Subcutaneous abdominal adipose tissue (tissue), 5 donors: ENCODE results near the gene MAPK8IP3.

Experiments used
- H3K27ac ChIP-seq: one replicate; pipeline ENCODE4 v1.7.0; 2013; ENCODE audit warnings: low read depth, mild to moderate bottlenecking, inconsistent platforms, low read length, moderate library complexity
- H3K27me3 ChIP-seq, 5 donors: one replicate each; pipeline ENCODE4 v1.7.0; 2013; ENCODE audit warnings: low read length in 5 of 5, inconsistent platforms in 1 of 5; ENCODE audit not compliant: control insufficient read depth in 5 of 5, insufficient read depth in 4 of 5
- H3K36me3 ChIP-seq, 5 donors: one replicate each; pipeline ENCODE4 v1.7.0; 2013; ENCODE audit warnings: low read length in 5 of 5; ENCODE audit not compliant: control insufficient read depth in 5 of 5, insufficient read depth in 5 of 5
- H3K4me1 ChIP-seq, 5 donors: one replicate each; pipeline ENCODE4 v1.7.0; 2013; ENCODE audit warnings: low read length in 5 of 5, mild to moderate bottlenecking in 3 of 5, moderate library complexity in 1 of 5; ENCODE audit not compliant: control insufficient read depth in 5 of 5, insufficient read depth in 5 of 5
- H3K4me3 ChIP-seq, 5 donors: one replicate each; pipeline ENCODE4 v1.7.0; 2013; ENCODE audit warnings: low read length in 5 of 5, low read depth in 1 of 5
- H3K9ac ChIP-seq, 5 donors: one replicate each; pipeline ENCODE4 v1.7.0; 2013; ENCODE audit warnings: low read length in 5 of 5, mild to moderate bottlenecking in 4 of 5, moderate library complexity in 3 of 5
- H3K9me3 ChIP-seq, 5 donors: one replicate each; pipeline ENCODE4 v1.7.0; 2013; ENCODE audit warnings: low read length in 5 of 5; ENCODE audit not compliant: control insufficient read depth in 5 of 5
- donor health status: healthy.
- donor health status: healthy.
- donor health status: healthy.
- donor health status: healthy.
- donor health status: healthy.

The MAPK8IP3 gene

GRCh38 chr16:1775006-1775845, 69.2 kb downstream of the MAPK8IP3 start:
- Histone ChIP-seq H3K9me3 (no peaks in the 10 kb centered on the region), H3K27me3 (no peaks in the 10 kb centered on the region), H3K4me1 (peaks cover 7 to 43% (median 39%) of the 10 kb centered on the region in 5 donors), H3K4me3 (no peak overlapping the region), H3K27ac (no peak overlapping the region), H3K9ac (peak overlapping the region in 1 of 5 donors; percentile 84), H3K36me3 (peaks cover 0 to 49% (median 38%) of the 10 kb centered on the region in 5 donors)

- Histone ChIP-seq H3K9ac (no peak overlapping the region), H3K4me1 (peaks cover 7 to 39% (median 37%) of the 10 kb centered on the region in 5 donors)
These were observed 70.1 kb downstream of the MAPK8IP3 start for GRCh38 chr16:1775846-1776671.

GRCh38 chr16:1776672-1776955, 70.6 kb downstream of the MAPK8IP3 start:
- Histone ChIP-seq H3K4me3 (no peak overlapping the region), H3K36me3 (peaks cover 0 to 57% (median 43%) of the 10 kb centered on the region in 5 donors), H3K4me1 (peaks cover 7 to 45% (median 43%) of the 10 kb centered on the region in 5 donors), H3K27ac (no peak overlapping the region), H3K9me3 (no peaks in the 10 kb centered on the region), H3K27me3 (no peaks in the 10 kb centered on the region), H3K9ac (no peak overlapping the region)

More at GRCh38 chr16:1775846-1776671, 70.1 kb downstream of the MAPK8IP3 start:
- Histone ChIP-seq H3K27me3 (no peaks in the 10 kb centered on the region), H3K36me3 (peaks cover 0 to 57% (median 43%) of the 10 kb centered on the region in 5 donors), H3K4me3 (no peak overlapping the region), H3K27ac (no peak overlapping the region), H3K9me3 (no peaks in the 10 kb centered on the region)

- no peak overlapping the region for H3K4me3 ChIP-seq
- peaks cover 5 to 45% (median 43%) of the 10 kb centered on the region in 5 donors for H3K4me1 ChIP-seq
- H3K27ac ChIP-seq: no peak overlapping the region
- H3K9me3 ChIP-seq: no peaks in the 10 kb centered on the region
- H3K27me3 ChIP-seq: no peaks in the 10 kb centered on the region
- H3K9ac ChIP-seq: no peak overlapping the region
- peaks cover 0 to 57% (median 43%) of the 10 kb centered on the region in 5 donors for H3K36me3 ChIP-seq
These were observed 71.0 kb downstream of the MAPK8IP3 start for GRCh38 chr16:1776991-1777374.

GRCh38 chr16:1777375-1778199, 71.6 kb downstream of the MAPK8IP3 start:
- no peaks in the 10 kb centered on the region for H3K27me3 ChIP-seq
- no peak overlapping the region for H3K4me3 ChIP-seq
- H3K36me3 ChIP-seq: peaks cover 0 to 57% (median 43%) of the 10 kb centered on the region in 5 donors
- no peak overlapping the region for H3K27ac ChIP-seq
- H3K4me1 ChIP-seq: peaks cover 4 to 39% (median 37%) of the 10 kb centered on the region in 5 donors
- no peaks in the 10 kb centered on the region for H3K9me3 ChIP-seq
- H3K9ac ChIP-seq: no peak overlapping the region

GRCh38 chr16:1778200-1779179, 72.5 kb downstream of the MAPK8IP3 start:
- H3K4me3 ChIP-seq: no peak overlapping the region
- no peaks in the 10 kb centered on the region for H3K27me3 ChIP-seq
- H3K36me3 ChIP-seq: peaks cover 0 to 57% (median 43%) of the 10 kb centered on the region in 5 donors
- no peaks in the 10 kb centered on the region for H3K9me3 ChIP-seq
- H3K4me1 ChIP-seq: peaks cover 4 to 43% (median 39%) of the 10 kb centered on the region in 5 donors
- no peak overlapping the region for H3K27ac ChIP-seq
- peak overlapping the region in 1 of 5 donors; percentile 35 for H3K9ac ChIP-seq

GRCh38 chr16:1779234-1779701, 73.3 kb downstream of the MAPK8IP3 start:
- Histone ChIP-seq H3K4me1 (peaks cover 0 to 43% (median 37%) of the 10 kb centered on the region in 5 donors), H3K27ac (no peak overlapping the region)

GRCh38 chr16:1779741-1780676, 74.0 kb downstream of the MAPK8IP3 start:
- no peaks in the 10 kb centered on the region for H3K27me3 ChIP-seq
- H3K9me3 ChIP-seq: no peaks in the 10 kb centered on the region
- H3K27ac ChIP-seq: no peak overlapping the region
- peaks cover 0 to 57% (median 43%) of the 10 kb centered on the region in 5 donors for H3K36me3 ChIP-seq
- H3K4me1 ChIP-seq: peaks cover 0 to 38% (median 33%) of the 10 kb centered on the region in 5 donors
- H3K4me3 ChIP-seq: no peak overlapping the region
- H3K9ac ChIP-seq: peak overlapping the region in 1 of 5 donors; percentile 35

More at GRCh38 chr16:1779234-1779701, 73.3 kb downstream of the MAPK8IP3 start:
- no peaks in the 10 kb centered on the region for H3K27me3 ChIP-seq
- no peaks in the 10 kb centered on the region for H3K9me3 ChIP-seq
- no peak overlapping the region for H3K4me3 ChIP-seq
- peaks cover 0 to 57% (median 43%) of the 10 kb centered on the region in 5 donors for H3K36me3 ChIP-seq
- peak overlapping the region in 1 of 5 donors; percentile 35 for H3K9ac ChIP-seq
